ENCODE measurements around the gene NT5C2.

GRCh38 chr10:103144041-103144440 is 49.0 kb downstream of the NT5C2 start:
- TF ChIP-seq, protein P1, sequence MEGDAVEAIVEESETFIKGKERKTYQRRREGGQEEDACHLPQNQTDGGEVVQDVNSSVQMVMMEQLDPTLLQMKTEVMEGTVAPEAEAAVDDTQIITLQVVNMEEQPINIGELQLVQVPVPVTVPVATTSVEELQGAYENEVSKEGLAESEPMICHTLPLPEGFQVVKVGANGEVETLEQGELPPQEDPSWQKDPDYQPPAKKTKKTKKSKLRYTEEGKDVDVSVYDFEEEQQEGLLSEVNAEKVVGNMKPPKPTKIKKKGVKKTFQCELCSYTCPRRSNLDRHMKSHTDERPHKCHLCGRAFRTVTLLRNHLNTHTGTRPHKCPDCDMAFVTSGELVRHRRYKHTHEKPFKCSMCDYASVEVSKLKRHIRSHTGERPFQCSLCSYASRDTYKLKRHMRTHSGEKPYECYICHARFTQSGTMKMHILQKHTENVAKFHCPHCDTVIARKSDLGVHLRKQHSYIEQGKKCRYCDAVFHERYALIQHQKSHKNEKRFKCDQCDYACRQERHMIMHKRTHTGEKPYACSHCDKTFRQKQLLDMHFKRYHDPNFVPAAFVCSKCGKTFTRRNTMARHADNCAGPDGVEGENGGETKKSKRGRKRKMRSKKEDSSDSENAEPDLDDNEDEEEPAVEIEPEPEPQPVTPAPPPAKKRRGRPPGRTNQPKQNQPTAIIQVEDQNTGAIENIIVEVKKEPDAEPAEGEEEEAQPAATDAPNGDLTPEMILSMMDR (IDR thresholded peaks at IDR 0.05) = no peak
- TF ChIP-seq POLR2A (IDR thresholded peaks at IDR 0.05) (no peak), POLR2AphosphoS5 (IDR thresholded peaks at IDR 0.05) (no peak)
